Transverse colon (tissue), 4 donors: ENCODE results near the gene RAPGEF2.

Experiments used
- POLR2AphosphoS5 ChIP-seq, 3 donors: sonication (generic); formaldehyde crosslinking; IDR thresholded peaks; one replicate each; pipeline ENCODE4 v1.6.1; 2016; ENCODE audit warnings: antibody characterized with exemption in 3 of 3
- TF ChIP-seq, protein P1 (sequence below), 5 experiments: fragments of 200-600 bp in 3 of 5; fragments of 450-650 bp in 2 of 5; sonication (generic) in 3 of 5; IDR thresholded peaks; 1 replicate in 2 of 5; 2 replicates in 3 of 5; pipeline ENCODE4 v1.5.1; 2016 to 2017; ENCODE audit warnings: antibody characterized with exemption in 5 of 5, inconsistent platforms in 3 of 5, mild to moderate bottlenecking in 2 of 5, moderate library complexity in 1 of 5

GRCh38 chr4:159353422-159354116 lies 250.7 kb downstream of the RAPGEF2 start:
- no peak for TF ChIP-seq POLR2AphosphoS5 (IDR thresholded peaks at IDR 0.05)
- TF ChIP-seq, protein P1, sequence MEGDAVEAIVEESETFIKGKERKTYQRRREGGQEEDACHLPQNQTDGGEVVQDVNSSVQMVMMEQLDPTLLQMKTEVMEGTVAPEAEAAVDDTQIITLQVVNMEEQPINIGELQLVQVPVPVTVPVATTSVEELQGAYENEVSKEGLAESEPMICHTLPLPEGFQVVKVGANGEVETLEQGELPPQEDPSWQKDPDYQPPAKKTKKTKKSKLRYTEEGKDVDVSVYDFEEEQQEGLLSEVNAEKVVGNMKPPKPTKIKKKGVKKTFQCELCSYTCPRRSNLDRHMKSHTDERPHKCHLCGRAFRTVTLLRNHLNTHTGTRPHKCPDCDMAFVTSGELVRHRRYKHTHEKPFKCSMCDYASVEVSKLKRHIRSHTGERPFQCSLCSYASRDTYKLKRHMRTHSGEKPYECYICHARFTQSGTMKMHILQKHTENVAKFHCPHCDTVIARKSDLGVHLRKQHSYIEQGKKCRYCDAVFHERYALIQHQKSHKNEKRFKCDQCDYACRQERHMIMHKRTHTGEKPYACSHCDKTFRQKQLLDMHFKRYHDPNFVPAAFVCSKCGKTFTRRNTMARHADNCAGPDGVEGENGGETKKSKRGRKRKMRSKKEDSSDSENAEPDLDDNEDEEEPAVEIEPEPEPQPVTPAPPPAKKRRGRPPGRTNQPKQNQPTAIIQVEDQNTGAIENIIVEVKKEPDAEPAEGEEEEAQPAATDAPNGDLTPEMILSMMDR (IDR thresholded peaks at IDR 0.05) = no peak
